K562 (cell line): ENCODE measurements around the gene PAN2. TPM values are rescaled to one million over a fixed set of nuclear protein-coding genes. Genes with fewer than 3 reads are reported as not detected.

ENCODE experiments used
- CTBP1 ChIP-seq: fragments of 450-650 bp; IDR thresholded peaks from 2 replicates; pipeline ENCODE4 v1.6.1; 2016; ENCODE audit warnings: borderline replicate concordance
- DACH1 ChIP-seq: fragments of 450-650 bp; IDR thresholded peaks from 2 replicates; pipeline ENCODE4 v1.6.1; 2018; ENCODE audit not compliant: partially characterized antibody
- FOXJ2 ChIP-seq: fragments of 200-800 bp; sonication (Bioruptor generic); IDR thresholded peaks from 2 replicates; pipeline ENCODE4 v1.6.1; 2016; ENCODE audit warnings: missing genetic modification characterization, missing compliant biosample characterization
- GABPB1 ChIP-seq: sonication (generic); formaldehyde crosslinking; IDR thresholded peaks from 2 replicates; pipeline ENCODE4 v1.8.0; 2022; ENCODE audit warnings: mild to moderate bottlenecking, missing genetic modification reagents
- GATAD2A ChIP-seq: fragments of 450-650 bp; IDR thresholded peaks from 2 replicates; pipeline ENCODE4 v1.6.1; 2017
- MCM7 ChIP-seq, 2 experiments: fragments of 450-650 bp; IDR thresholded peaks; 2 replicates each; pipeline ENCODE4 v1.6.1; 2016 to 2018
- PHB ChIP-seq: fragments of 250-450 bp; sonication (Bioruptor Pico); IDR thresholded peaks from 2 replicates; pipeline ENCODE4 v1.5.0; 2021
- YBX1 ChIP-seq: fragments of 450-650 bp; IDR thresholded peaks from 2 replicates; pipeline ENCODE4 v1.7.1; 2016; ENCODE audit warnings: mild to moderate bottlenecking
- ZNF263 ChIP-seq: sonication (generic); formaldehyde crosslinking; IDR thresholded peaks from 2 replicates; pipeline ENCODE4 v1.8.0; 2022; ENCODE audit warnings: mild to moderate bottlenecking, missing genetic modification reagents, borderline replicate concordance
- ZNF444 ChIP-seq: fragments of 250-450 bp; sonication (Bioruptor Pico); IDR thresholded peaks from 2 replicates; pipeline ENCODE4 v1.4.0; 2020; ENCODE audit warnings: mild to moderate bottlenecking, moderate library complexity
- polyA plus RNA-seq, 8 experiments: library from polyadenylated mRNA; depleted of rRNA in 4 of 8; stranded (reverse) in 5 of 8; unstranded in 3 of 8; fragments of >200 nt; fragmentation: Nextera tagmentation in 2 of 8; fragmentation: Illumina TruSeq in 1 of 8; extraction: Ambion mirVana in 2 of 8; extraction: Trizol in 1 of 8; gene quantifications; 2 replicates each; pipeline versions ENCODE4 v1.2.1 to v1.2.3, GENCODE V29; 2011 to 2014; ENCODE audit warnings: inconsistent platforms in 1 of 8, missing spikeins in 1 of 8
- total RNA-seq, 7 experiments: library from RNA; depleted of rRNA in 6 of 7; stranded (reverse); fragments of >200 nt in 6 of 7; fragmentation: Illumina TruSeq in 2 of 7; extraction: Trizol in 2 of 7; gene quantifications; 2 replicates each; pipeline versions ENCODE4 v1.2.1 to v1.2.3, GENCODE V29; 2011 to 2021; ENCODE audit warnings: low replicate concordance in 1 of 7
- TF ChIP-seq, protein P1 (sequence below): sonication (generic); formaldehyde crosslinking; IDR thresholded peaks from 2 replicates; pipeline ENCODE4 v1.8.1; 2022; ENCODE audit warnings: missing genetic modification reagents
- TF ChIP-seq, protein P2 (sequence below): fragments of 250-450 bp; sonication (Bioruptor Pico); IDR thresholded peaks from 2 replicates; pipeline ENCODE4 v1.8.0; 2022; ENCODE audit warnings: moderate library complexity, mild to moderate bottlenecking, inconsistent platforms
- TF ChIP-seq, protein P3 (sequence below): sonication (generic); formaldehyde crosslinking; IDR thresholded peaks from 2 replicates; pipeline ENCODE4 v1.8.1; 2023; ENCODE audit warnings: missing genetic modification reagents, mild to moderate bottlenecking, borderline replicate concordance

The PAN2 gene
- total and polyA plus RNA-seq, 9 of the 15 experiments (the other 6 are each of a cell fraction or from before 2014, with no cell fraction given): 15.0 to 66.1 (median 25.9) TPM

DNA sequence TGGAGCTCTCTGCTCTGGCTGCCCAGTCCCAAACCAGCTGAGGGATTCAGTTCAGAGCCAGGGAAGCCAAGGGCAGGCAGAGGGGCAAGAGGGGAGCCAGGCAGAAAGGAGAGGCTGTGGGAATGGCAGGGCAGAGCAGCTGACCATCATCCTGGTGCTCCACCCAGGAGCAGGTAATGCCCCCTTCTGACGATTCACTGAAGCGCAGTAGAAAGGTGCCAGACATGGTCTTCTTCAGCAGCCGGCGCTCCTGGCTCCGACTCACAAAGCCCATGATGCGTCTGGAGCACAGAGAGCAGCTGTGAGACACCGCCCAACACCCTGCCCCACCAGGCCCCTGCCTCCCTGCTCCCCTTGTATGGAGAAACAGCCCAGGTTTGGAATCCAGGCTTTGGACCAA lies 12.9 kb upstream of the PAN2 start (continued):
- TF ChIP-seq, protein P1, sequence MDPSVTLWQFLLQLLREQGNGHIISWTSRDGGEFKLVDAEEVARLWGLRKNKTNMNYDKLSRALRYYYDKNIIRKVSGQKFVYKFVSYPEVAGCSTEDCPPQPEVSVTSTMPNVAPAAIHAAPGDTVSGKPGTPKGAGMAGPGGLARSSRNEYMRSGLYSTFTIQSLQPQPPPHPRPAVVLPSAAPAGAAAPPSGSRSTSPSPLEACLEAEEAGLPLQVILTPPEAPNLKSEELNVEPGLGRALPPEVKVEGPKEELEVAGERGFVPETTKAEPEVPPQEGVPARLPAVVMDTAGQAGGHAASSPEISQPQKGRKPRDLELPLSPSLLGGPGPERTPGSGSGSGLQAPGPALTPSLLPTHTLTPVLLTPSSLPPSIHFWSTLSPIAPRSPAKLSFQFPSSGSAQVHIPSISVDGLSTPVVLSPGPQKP (CRISPR knock-in tag): no peak
- TF ChIP-seq GABPB1 (CRISPR knock-in tag): no peak
- TF ChIP-seq YBX1: no peak
- TF ChIP-seq ZNF444 (CRISPR knock-in tag): no peak
- no peak for TF ChIP-seq GATAD2A
- TF ChIP-seq FOXJ2: no peak
- peak; percentile 64; the same call in 1 of the 2 replicates for TF ChIP-seq ZNF263
- TF ChIP-seq, protein P2, sequence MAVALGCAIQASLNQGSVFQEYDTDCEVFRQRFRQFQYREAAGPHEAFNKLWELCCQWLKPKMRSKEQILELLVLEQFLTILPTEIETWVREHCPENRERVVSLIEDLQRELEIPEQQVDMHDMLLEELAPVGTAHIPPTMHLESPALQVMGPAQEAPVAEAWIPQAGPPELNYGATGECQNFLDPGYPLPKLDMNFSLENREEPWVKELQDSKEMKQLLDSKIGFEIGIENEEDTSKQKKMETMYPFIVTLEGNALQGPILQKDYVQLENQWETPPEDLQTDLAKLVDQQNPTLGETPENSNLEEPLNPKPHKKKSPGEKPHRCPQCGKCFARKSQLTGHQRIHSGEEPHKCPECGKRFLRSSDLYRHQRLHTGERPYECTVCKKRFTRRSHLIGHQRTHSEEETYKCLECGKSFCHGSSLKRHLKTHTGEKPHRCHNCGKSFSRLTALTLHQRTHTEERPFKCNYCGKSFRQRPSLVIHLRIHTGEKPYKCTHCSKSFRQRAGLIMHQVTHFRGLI (CRISPR knock-in tag): no peak
- no peak for TF ChIP-seq MCM7 (IDR thresholded peaks at IDR 0.05)
- no peak for TF ChIP-seq CTBP1
- TF ChIP-seq DACH1: no peak
- no peak for TF ChIP-seq PHB (CRISPR knock-in tag)
- TF ChIP-seq, protein P3, sequence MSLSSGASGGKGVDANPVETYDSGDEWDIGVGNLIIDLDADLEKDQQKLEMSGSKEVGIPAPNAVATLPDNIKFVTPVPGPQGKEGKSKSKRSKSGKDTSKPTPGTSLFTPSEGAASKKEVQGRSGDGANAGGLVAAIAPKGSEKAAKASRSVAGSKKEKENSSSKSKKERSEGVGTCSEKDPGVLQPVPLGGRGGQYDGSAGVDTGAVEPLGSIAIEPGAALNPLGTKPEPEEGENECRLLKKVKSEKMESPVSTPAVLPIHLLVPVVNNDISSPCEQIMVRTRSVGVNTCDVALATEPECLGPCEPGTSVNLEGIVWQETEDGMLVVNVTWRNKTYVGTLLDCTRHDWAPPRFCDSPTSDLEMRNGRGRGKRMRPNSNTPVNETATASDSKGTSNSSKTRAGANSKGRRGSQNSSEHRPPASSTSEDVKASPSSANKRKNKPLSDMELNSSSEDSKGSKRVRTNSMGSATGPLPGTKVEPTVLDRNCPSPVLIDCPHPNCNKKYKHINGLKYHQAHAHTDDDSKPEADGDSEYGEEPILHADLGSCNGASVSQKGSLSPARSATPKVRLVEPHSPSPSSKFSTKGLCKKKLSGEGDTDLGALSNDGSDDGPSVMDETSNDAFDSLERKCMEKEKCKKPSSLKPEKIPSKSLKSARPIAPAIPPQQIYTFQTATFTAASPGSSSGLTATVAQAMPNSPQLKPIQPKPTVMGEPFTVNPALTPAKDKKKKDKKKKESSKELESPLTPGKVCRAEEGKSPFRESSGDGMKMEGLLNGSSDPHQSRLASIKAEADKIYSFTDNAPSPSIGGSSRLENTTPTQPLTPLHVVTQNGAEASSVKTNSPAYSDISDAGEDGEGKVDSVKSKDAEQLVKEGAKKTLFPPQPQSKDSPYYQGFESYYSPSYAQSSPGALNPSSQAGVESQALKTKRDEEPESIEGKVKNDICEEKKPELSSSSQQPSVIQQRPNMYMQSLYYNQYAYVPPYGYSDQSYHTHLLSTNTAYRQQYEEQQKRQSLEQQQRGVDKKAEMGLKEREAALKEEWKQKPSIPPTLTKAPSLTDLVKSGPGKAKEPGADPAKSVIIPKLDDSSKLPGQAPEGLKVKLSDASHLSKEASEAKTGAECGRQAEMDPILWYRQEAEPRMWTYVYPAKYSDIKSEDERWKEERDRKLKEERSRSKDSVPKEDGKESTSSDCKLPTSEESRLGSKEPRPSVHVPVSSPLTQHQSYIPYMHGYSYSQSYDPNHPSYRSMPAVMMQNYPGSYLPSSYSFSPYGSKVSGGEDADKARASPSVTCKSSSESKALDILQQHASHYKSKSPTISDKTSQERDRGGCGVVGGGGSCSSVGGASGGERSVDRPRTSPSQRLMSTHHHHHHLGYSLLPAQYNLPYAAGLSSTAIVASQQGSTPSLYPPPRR (CRISPR knock-in tag): no peak
